Vagina (tissue), 2 donors: ENCODE data around the gene KIAA0513. TPM values are rescaled to one million over a fixed set of nuclear protein-coding genes. Genes with fewer than 3 reads are reported as not detected.
"Not testable (repeated sequence)": the region's sequence is repeated elsewhere in the genome, so short reads cannot be mapped to it uniquely, and the experiment has no call there.

Experiments
- DNase-seq, 2 donors: peaks; one replicate each; pipeline ENCODE4 v3.0.0-alpha.2; 2017; ENCODE audit errors: extremely low spot score in 2 of 2
- H3K27ac ChIP-seq: fragments of 200-600 bp; sonication (generic); one replicate; pipeline ENCODE4 v1.5.1; 2019
- H3K27me3 ChIP-seq: fragments of 200-600 bp; sonication (generic); one replicate; pipeline ENCODE4 v1.5.1; 2019
- H3K36me3 ChIP-seq, 2 donors: fragments of 200-600 bp; sonication (generic); one replicate each; pipeline ENCODE4 v1.5.1; 2017 to 2019
- H3K4me1 ChIP-seq: fragments of 200-600 bp; sonication (generic); one replicate; pipeline ENCODE4 v1.5.1; 2019
- H3K4me3 ChIP-seq, 2 donors: fragments of 200-600 bp; sonication (generic); 1 replicate in 1 of 2; 2 replicates in 1 of 2; pipeline ENCODE4 v1.5.1; 2016 to 2019
- H3K9me3 ChIP-seq: fragments of 200-600 bp; sonication (generic); one replicate; pipeline ENCODE4 v1.5.1; 2019
- CTCF ChIP-seq, 3 experiments: fragments of 450-650 bp in 2 of 3; fragments of 200-600 bp in 1 of 3; sonication (generic) in 1 of 3; IDR thresholded peaks; one replicate each; pipeline ENCODE4 v1.5.1; 2017 to 2019; ENCODE audit warnings: antibody characterized with exemption in 3 of 3, mild to moderate bottlenecking in 2 of 3, moderate library complexity in 2 of 3
- POLR2A ChIP-seq, 2 donors: fragments of 450-650 bp; IDR thresholded peaks; one replicate each; pipeline ENCODE4 v1.6.1; 2017; ENCODE audit warnings: antibody characterized with exemption in 2 of 2, mild to moderate bottlenecking in 2 of 2, moderate library complexity in 2 of 2
- POLR2AphosphoS5 ChIP-seq, 2 donors: sonication (generic); formaldehyde crosslinking; IDR thresholded peaks; one replicate each; pipeline ENCODE4 v1.9.0; 2017; ENCODE audit warnings: antibody characterized with exemption in 2 of 2, mild to moderate bottlenecking in 2 of 2, low read depth in 1 of 2; ENCODE audit not compliant: insufficient read depth in 1 of 2
- intact Hi-C: fragments of 100-400 bp; cut with DNase I; formaldehyde crosslinking; loops from one replicate; pipeline ENCODE4 v1.15.1; 2023
- total RNA-seq: library from RNA; depleted of rRNA; stranded (reverse); fragments of >200 nt; gene quantifications from one replicate; pipeline ENCODE4 v1.2.3, GENCODE V29; 2016

The KIAA0513 gene
- total RNA-seq, 1 donor from 2014 or later, result 26.8 TPM

GRCh38 chr16:85117418-85117817, 89.8 kb downstream of the KIAA0513 start:
- DNase-seq, result no peak
- no peak overlapping the region for H3K27ac ChIP-seq
- H3K9me3 ChIP-seq, result no peaks in the 10 kb centered on the region
- intact Hi-C loops, result loop anchor here (10.0 kb wide), 1 partner anchor 597 kb away; no protein-coding TSS in a partner anchor
- TF ChIP-seq CTCF (IDR thresholded peaks at IDR 0.05), result no peak
- no peak for TF ChIP-seq POLR2AphosphoS5 (IDR thresholded peaks at IDR 0.05; ENCODE audit: insufficient read depth in 1 of 2, low read depth in 1 of 2)
- H3K4me3 ChIP-seq, result no peak overlapping the region
- no peaks in the 10 kb centered on the region for H3K4me1 ChIP-seq
- no peaks in the 10 kb centered on the region for H3K36me3 ChIP-seq
- H3K27me3 ChIP-seq, result no peaks in the 10 kb centered on the region

- H3K4me3 ChIP-seq, result no peak overlapping the region
- no peaks in the 10 kb centered on the region for H3K27me3 ChIP-seq
- H3K27ac ChIP-seq, result no peak overlapping the region
- intact Hi-C loops, result loop anchor here (10.0 kb wide), 1 partner anchor 115 kb away; no protein-coding TSS in a partner anchor
- peaks cover 16% of the 10 kb centered on the region for H3K4me1 ChIP-seq
- no peaks in the 10 kb centered on the region for H3K36me3 ChIP-seq
- no peak for TF ChIP-seq POLR2A (IDR thresholded peaks at IDR 0.05)
- no peak for TF ChIP-seq CTCF (IDR thresholded peaks at IDR 0.05)
- TF ChIP-seq POLR2AphosphoS5 (IDR thresholded peaks at IDR 0.05; ENCODE audit: insufficient read depth in 1 of 2, low read depth in 1 of 2), result no peak
- no peak for DNase-seq
- no peaks in the 10 kb centered on the region for H3K9me3 ChIP-seq
Observed at GRCh38 chr16:85120006-85120340, 92.4 kb downstream of the KIAA0513 start.

GRCh38 chr16:85123441-85123840, 95.8 kb downstream of the KIAA0513 start:
- H3K9me3 ChIP-seq, DNase-seq, H3K36me3 ChIP-seq, H3K27me3 ChIP-seq: not testable (repeated sequence)
- peaks cover 38% of the 10 kb centered on the region for H3K4me1 ChIP-seq
- H3K4me3 ChIP-seq, result peak overlapping the region in 1 of 2 donors; percentile 9
- H3K27ac ChIP-seq, result peak overlapping the region; percentile 76
- intact Hi-C loops, result loop anchor here (10.0 kb wide), 1 partner anchor 111 kb away; no protein-coding TSS in a partner anchor

- Histone ChIP-seq H3K4me1 (peaks cover 39% of the 10 kb centered on the region), H3K27ac (peak overlapping the region; percentile 76), H3K27me3 (no peaks in the 10 kb centered on the region), H3K9me3 (no peaks in the 10 kb centered on the region), H3K36me3 (no peaks in the 10 kb centered on the region), H3K4me3 (peak overlapping the region in 1 of 2 donors; percentile 9)
- no peak for DNase-seq
- TF ChIP-seq CTCF (IDR thresholded peaks at IDR 0.05), result no peak
- peak in 1 of 2 donors; percentile 93 for TF ChIP-seq POLR2AphosphoS5 (IDR thresholded peaks at IDR 0.05; ENCODE audit: insufficient read depth in 1 of 2, low read depth in 1 of 2)
- intact Hi-C loops, result loop anchor here (10.0 kb wide), 1 partner anchor 111 kb away; no protein-coding TSS in a partner anchor
Observed at GRCh38 chr16:85123891-85124635, 96.5 kb downstream of the KIAA0513 start.

- peak overlapping the region; percentile 76 for H3K27ac ChIP-seq
- intact Hi-C loops, result loop anchor here (5.0 to 10.0 kb wide), 2 partner anchors 38 to 110 kb away; no protein-coding TSS in a partner anchor
- no peaks in the 10 kb centered on the region for H3K27me3 ChIP-seq
- peaks cover 46% of the 10 kb centered on the region for H3K4me1 ChIP-seq
- DNase-seq, result no peak
- H3K36me3 ChIP-seq, result no peaks in the 10 kb centered on the region
- H3K4me3 ChIP-seq, result no peak overlapping the region
- TF ChIP-seq POLR2A (IDR thresholded peaks at IDR 0.05) (no peak), POLR2AphosphoS5 (IDR thresholded peaks at IDR 0.05; ENCODE audit: insufficient read depth in 1 of 2, low read depth in 1 of 2) (no peak), CTCF (IDR thresholded peaks at IDR 0.05) (no peak)
- no peaks in the 10 kb centered on the region for H3K9me3 ChIP-seq
Observed at GRCh38 chr16:85124636-85125346, 97.2 kb downstream of the KIAA0513 start.
